Activated CD8-positive, alpha-beta memory T cell treated with anti-CD3 and anti-CD28 coated beads, Interleukin-2, amount 50 U/mL, for 24 hours (primary cell): ENCODE data around the gene ZNF490.

Experiments used
- DNase-seq: peaks from one replicate; pipeline ENCODE4 v3.0.0-alpha.2; 2020; ENCODE audit errors: extremely low read depth

Gene ZNF490

DNA sequence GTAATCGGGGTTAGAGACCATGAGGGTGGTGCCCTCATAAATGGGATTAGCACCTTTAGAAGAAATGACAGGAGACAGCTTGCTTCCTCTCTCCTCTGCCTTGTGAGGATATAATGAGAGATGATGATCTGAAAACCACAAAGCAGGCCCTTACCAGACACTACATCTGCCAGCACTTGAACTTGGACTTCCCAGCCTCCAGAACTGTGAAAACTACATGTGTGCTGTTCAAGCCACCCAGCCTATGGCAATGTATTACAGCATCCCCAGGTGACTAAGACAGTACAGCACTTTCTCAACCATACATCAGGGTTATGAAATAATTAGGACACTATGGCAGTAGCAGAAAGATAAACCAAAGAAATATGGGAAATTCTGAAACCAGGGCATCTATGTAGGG lies 66.8 kb downstream of the ZNF490 start:
- DNase-seq = no peak
